Measurements from ENCODE around the gene S100A12.
"Not testable (repeated sequence)": the region's sequence is repeated elsewhere in the genome, so short reads cannot be mapped to it uniquely, and the experiment has no call there.

The S100A12 gene

DNA sequence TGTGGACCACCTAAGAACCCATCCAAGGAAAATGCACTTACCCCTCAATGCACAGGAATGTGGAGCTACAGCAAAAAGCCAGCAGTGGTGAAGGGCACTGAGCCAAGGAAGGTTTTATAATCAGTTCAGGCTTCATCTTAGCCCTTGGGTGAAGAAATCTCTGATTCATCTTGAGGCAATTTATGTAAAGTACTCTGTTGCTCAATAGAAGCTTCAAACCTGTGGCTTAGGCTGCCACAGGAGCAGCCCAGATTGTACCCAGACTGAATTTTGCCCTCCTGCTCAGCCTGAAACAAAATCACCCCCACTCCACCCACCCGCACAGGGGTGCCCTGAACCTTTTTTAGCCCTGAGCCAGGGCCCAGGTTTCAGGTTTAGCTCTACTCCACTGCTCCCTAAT is at the start of gene S100A12:
Gene S100A12, minus strand, starts transcription at position 111 of the 400 bp plus-strand sequence. CDS start 1,029 bp downstream, outside the sequence.
- TF ChIP-seq POLR2A (IDR thresholded peaks at IDR 0.05; ENCODE audit: low read depth, low read length) = no peak
- no peak for FAIRE-seq
- peak; percentile 30 for DNase-seq (ENCODE audit: insufficient read length, low spot score)

DNA sequence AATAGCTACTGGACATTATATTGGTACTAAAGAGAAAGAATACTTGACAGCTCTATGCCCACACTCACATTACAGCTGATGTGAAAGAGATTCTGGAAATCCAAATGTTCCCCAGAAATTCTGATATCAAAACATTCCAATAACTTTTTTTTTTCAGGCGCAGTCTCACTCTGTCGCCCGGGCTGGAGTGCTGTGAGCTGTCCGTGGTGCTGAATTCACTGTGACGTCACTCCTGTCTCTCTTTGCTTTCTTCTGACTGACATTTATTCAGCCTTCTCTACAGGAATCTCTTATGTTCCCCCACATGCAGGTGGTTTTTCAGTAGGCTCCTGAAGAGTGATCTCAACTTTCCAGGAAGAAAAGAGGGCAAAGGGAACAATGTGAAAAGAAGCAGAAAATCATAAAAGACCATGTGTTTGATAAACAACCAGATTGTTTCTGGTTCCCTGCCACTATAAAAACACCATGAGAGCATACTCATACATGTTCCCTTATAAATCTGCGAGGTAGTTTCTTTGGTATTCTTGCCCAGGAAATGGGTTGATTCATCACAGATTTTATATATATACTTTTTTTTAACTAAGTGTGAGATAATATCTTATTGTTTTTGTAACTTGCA is 47.1 kb upstream of the S100A12 start:
- FAIRE-seq (no peak), DNase-seq (ENCODE audit: insufficient read length, low spot score) (peak; percentile 22)
- TF ChIP-seq POLR2A (IDR thresholded peaks at IDR 0.05; ENCODE audit: low read depth, low read length) = no peak

DNA sequence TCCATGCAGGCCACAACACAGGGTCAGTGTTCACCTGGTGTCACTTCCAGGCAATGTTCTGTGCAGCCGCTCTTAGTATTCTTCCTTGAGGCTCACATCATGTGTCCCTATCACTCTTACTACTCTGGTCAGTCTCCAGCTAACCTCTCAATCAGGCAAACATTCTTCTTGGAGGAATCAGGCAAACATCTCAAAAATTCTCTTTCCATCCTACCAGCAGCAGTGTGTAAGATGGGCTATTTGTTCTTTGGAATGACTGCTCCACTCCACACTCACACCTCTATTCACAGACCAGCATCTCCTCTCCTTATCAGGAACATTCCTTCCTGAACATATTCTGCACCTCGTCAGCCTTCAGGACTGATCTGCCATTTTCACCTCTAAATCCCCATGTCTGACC is 44.9 kb upstream of the S100A12 start:
- FAIRE-seq = no peak
- DNase-seq (ENCODE audit: insufficient read length, low spot score) = no peak
- no peak for TF ChIP-seq POLR2A (IDR thresholded peaks at IDR 0.05; ENCODE audit: low read depth, low read length)

DNA sequence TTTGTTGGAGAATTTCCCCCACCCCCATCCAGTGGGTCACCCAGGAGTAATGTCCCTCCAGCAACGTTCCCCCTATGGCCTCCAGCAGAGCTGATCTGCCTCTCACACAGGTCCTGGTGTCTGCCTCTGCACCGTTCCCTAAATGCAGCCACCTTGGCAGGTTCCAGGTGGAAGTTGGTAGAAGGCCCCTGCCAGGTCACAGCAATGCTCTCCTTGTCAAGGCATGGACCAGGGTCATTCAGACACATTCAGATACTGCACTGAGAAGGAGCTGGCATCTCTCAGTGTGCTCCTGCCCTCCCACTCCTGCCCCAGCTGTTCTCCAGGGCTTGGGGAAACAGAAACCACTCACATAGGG is 44.0 kb upstream of the S100A12 start:
- not testable (repeated sequence) for FAIRE-seq; DNase-seq (ENCODE audit: insufficient read length, low spot score)

- not testable (repeated sequence) for DNase-seq (ENCODE audit: insufficient read length, low spot score); FAIRE-seq
These were observed 43.5 kb upstream of the S100A12 start for GRCh38 chr1:153418758-153419435.

DNA sequence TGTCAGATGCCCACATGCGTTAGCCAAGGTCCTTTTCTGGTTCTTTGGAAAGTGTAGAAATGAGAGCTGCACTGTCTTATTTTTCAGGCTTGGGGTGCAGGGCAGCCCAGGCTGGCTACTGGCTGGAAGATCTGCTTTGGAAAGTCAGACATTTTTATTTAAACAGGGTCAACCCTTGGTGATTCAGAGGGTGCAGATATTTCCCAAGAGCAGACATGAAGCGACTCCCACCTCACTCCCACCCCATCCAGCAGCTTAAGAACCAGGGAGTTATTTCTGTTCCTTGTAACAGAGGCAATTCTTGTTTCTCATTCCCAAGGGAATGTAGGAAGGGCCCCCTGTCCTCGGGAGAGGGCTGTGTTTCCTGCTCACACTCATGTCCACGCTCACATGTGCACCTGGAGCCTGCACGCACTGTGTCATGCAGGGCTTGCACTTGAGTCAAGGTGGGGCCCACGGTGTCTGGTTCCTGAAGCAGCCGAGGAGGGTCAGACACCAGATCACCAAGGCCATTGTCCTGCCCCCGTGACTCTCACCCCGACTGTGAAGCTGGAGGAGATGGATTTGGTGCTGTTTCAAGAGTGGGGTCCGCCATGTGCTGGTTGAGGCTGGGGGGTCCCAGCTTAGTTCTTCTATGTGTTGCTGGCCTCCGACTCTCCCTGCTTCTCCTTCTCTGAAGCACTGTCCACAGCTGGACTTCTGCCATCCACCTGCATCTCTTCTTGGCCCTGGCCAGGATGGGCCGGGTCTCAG is 41.9 kb upstream of the S100A12 start:
- DNase-seq (ENCODE audit: insufficient read length, low spot score) (no peak), FAIRE-seq (no peak)
- TF ChIP-seq POLR2A (IDR thresholded peaks at IDR 0.05; ENCODE audit: low read depth, low read length) = no peak

- no peak for DNase-seq (ENCODE audit: insufficient read length, low spot score)
- no peak for TF ChIP-seq POLR2A (IDR thresholded peaks at IDR 0.05; ENCODE audit: low read depth, low read length)
- FAIRE-seq = no peak
These were observed 40.6 kb upstream of the S100A12 start, which contains the start of gene S100A7A for GRCh38 chr1:153415850-153416570. Gene S100A7A, plus strand, starts transcription at chr1:153416520. Its CDS starts 1,563 bp downstream, at chr1:153418083.

DNA sequence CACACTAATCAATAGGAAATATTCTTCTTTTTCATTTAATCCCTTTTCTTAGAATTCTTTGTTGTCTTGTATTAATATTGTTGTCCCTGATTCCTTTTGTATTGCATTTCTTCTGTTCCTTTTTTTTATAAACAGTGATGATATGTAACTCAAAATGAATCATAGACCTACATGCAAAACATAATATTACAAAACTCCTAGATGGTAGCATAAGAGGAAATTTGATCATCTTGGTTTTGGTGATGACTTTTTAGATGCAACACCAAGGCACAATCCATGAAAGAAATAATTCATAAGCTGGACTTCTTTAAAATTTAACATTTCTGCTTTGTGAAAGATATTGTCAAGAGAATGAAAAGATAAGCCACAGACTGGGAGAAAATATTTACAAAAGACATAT is 38.5 kb upstream of the S100A12 start:
- DNase-seq (ENCODE audit: insufficient read length, low spot score); FAIRE-seq: not testable (repeated sequence)

GRCh38 chr1:153407274-153407673 is 31.9 kb upstream of the S100A12 start:
- not testable (repeated sequence) for DNase-seq (ENCODE audit: insufficient read length, low spot score); FAIRE-seq

GRCh38 chr1:153405825-153406599 is 30.6 kb upstream of the S100A12 start:
- not testable (repeated sequence) for FAIRE-seq; DNase-seq (ENCODE audit: insufficient read length, low spot score)

- TF ChIP-seq POLR2A (IDR thresholded peaks at IDR 0.05; ENCODE audit: low read depth, low read length) = no peak
- DNase-seq (ENCODE audit: insufficient read length, low spot score) = peak; percentile 43
- no peak for FAIRE-seq
These were observed 29.3 kb upstream of the S100A12 start for GRCh38 chr1:153404768-153405167.

- DNase-seq (ENCODE audit: insufficient read length, low spot score) (no peak), FAIRE-seq (no peak)
- TF ChIP-seq POLR2A (IDR thresholded peaks at IDR 0.05; ENCODE audit: low read depth, low read length) = no peak
These were observed 28.7 kb upstream of the S100A12 start for GRCh38 chr1:153404086-153404635.

DNA sequence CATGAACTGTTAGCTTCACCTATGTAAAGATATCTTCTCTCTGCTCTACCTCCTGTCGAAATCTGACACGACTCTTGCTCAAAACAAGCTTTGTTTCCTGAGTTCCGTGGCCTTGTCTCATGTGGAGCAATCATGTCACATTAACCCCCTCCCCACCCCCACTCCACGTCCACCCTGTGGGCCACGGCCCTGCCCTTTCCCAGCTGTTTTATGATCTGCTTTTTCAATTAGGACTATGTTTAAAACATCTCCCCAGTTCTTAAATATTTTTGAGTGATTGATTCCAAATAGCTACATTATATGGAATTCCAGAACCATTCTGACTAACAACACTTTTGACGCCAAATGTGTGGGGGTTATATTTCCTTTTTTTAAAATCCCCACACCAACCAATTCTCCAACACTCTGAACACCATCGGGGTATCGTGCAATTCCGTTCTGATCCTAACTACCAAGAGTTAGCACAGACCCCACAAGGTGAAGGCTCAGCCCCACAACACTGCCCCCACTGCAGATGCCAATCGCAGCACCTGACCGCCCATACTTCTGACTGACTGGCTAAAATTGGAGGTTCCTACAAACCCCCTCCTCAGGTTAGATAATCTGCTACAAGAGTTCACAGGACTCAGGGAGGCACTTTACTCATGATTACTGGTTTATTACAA is 28.1 kb upstream of the S100A12 start:
- TF ChIP-seq POLR2A (IDR thresholded peaks at IDR 0.05; ENCODE audit: low read depth, low read length) = no peak
- FAIRE-seq = no peak
- DNase-seq (ENCODE audit: insufficient read length, low spot score) = no peak
